HFF-Myc (cell line): ENCODE measurements around the gene TTC39B.

Experiments used
- DNase-seq: peaks from one replicate; pipeline ENCODE4 v3.0.0-alpha.2; 2011; ENCODE audit warnings: low read depth; ENCODE audit errors: extremely low read depth
- H3K4me3 ChIP-seq: replicated peaks from 2 replicates; pipeline ENCODE4 v1.5.1; 2011; ENCODE audit warnings: low read depth, mild to moderate bottlenecking, control low read depth, low read length
- CTCF ChIP-seq: IDR thresholded peaks from 2 replicates; pipeline ENCODE4 v1.5.1; 2012; ENCODE audit warnings: mild to moderate bottlenecking, low read depth, low read length, control low read depth; ENCODE audit errors: missing control alignments

TTC39B gene

GRCh38 chr9:15253786-15254185 lies 53.2 kb downstream of the TTC39B start:
- H3K4me3 ChIP-seq, result no peak overlapping the region
- no peak for DNase-seq
- no peak for TF ChIP-seq CTCF

- TF ChIP-seq CTCF, result no peak
- no peak overlapping the region for H3K4me3 ChIP-seq
- DNase-seq, result no peak
These were observed 53.8 kb downstream of the TTC39B start for GRCh38 chr9:15253197-15253596.

- no peak for DNase-seq
- H3K4me3 ChIP-seq, result no peak overlapping the region
- TF ChIP-seq CTCF, result no peak
These were observed 57.0 kb downstream of the TTC39B start for GRCh38 chr9:15249981-15250380.

- no peak for TF ChIP-seq CTCF
- H3K4me3 ChIP-seq, result no peak overlapping the region
- DNase-seq, result peak; percentile 38
These were observed 57.8 kb downstream of the TTC39B start for GRCh38 chr9:15249042-15249818.

GRCh38 chr9:15248621-15249020 lies 58.4 kb downstream of the TTC39B start:
- no peak for TF ChIP-seq CTCF
- no peak for DNase-seq
- H3K4me3 ChIP-seq, result no peak overlapping the region

GRCh38 chr9:15248081-15248480 lies 58.9 kb downstream of the TTC39B start:
- no peak overlapping the region for H3K4me3 ChIP-seq
- no peak for TF ChIP-seq CTCF
- DNase-seq, result no peak

- DNase-seq, result no peak
- no peak for TF ChIP-seq CTCF
- no peak overlapping the region for H3K4me3 ChIP-seq
These were observed 60.3 kb downstream of the TTC39B start for GRCh38 chr9:15246708-15247107.
